HG03460 (cell line): ENCODE data around the gene MAN1C1.

Experiments
- ATAC-seq: cut with Tn5 transposase; IDR thresholded peaks from one replicate; pipeline ENCODE4 v1.9.1; 2021; ENCODE audit not compliant: unreplicated experiment

MAN1C1 gene

GRCh38 chr1:25794325-25794724 is 177.7 kb downstream of the MAN1C1 start:
- no peak for ATAC-seq

- no peak for ATAC-seq
These were observed 178.6 kb downstream of the MAN1C1 start for GRCh38 chr1:25795211-25795610.

- ATAC-seq: no peak
These were observed 179.6 kb downstream of the MAN1C1 start for GRCh38 chr1:25795946-25796810.

- no peak for ATAC-seq
These were observed 180.3 kb downstream of the MAN1C1 start for GRCh38 chr1:25796811-25797458.

GRCh38 chr1:25797939-25798338 is 181.3 kb downstream of the MAN1C1 start:
- no peak for ATAC-seq

GRCh38 chr1:25798666-25799351 is 182.2 kb downstream of the MAN1C1 start:
- ATAC-seq: no peak

GRCh38 chr1:25799352-25799934 is 182.9 kb downstream of the MAN1C1 start:
- no peak for ATAC-seq

GRCh38 chr1:25799935-25800702 is 183.5 kb downstream of the MAN1C1 start, which contains the start of gene SELENON:
TSS of gene SELENON (plus strand) at chr1:25800193. CDS start at chr1:25800231, 38 bp downstream.
- no peak for ATAC-seq

- ATAC-seq: no peak
These were observed 184.2 kb downstream of the MAN1C1 start for GRCh38 chr1:25800703-25801377.

GRCh38 chr1:25802915-25803314 is 186.3 kb downstream of the MAN1C1 start:
- no peak for ATAC-seq

GRCh38 chr1:25803368-25803767 is 186.8 kb downstream of the MAN1C1 start:
- no peak for ATAC-seq

GRCh38 chr1:25804244-25804963 is 187.8 kb downstream of the MAN1C1 start:
- ATAC-seq: no peak

- no peak for ATAC-seq
These were observed 188.6 kb downstream of the MAN1C1 start for GRCh38 chr1:25804964-25805862.

GRCh38 chr1:25805863-25806225 is 189.3 kb downstream of the MAN1C1 start:
- ATAC-seq: no peak

- no peak for ATAC-seq
These were observed 189.8 kb downstream of the MAN1C1 start for GRCh38 chr1:25806418-25806817.

GRCh38 chr1:25807480-25808390 is 191.1 kb downstream of the MAN1C1 start:
- no peak for ATAC-seq

- ATAC-seq: no peak
These were observed 192.1 kb downstream of the MAN1C1 start for GRCh38 chr1:25808481-25809244.
